Frontal cortex (tissue), 4 donors: Measurements from ENCODE around the gene TGIF1. TPM values are rescaled to one million over a fixed set of nuclear protein-coding genes. Genes with fewer than 3 reads are reported as not detected.
A peak's percentile ranks its signal among the peaks of the same experiment; 100 is the strongest.
"Not testable (repeated sequence)": the region's sequence is repeated elsewhere in the genome, so short reads cannot be mapped to it uniquely, and the experiment has no call there.

Experiments
- DNase-seq, 2 donors: peaks; one replicate each; pipeline ENCODE4 v3.0.0; 2012; ENCODE audit warnings: low spot score in 2 of 2
- FAIRE-seq: peaks from 2 replicates; lab custom pipeline; 2012; peaks lifted over from hg19 to GRCh38; lab: Jason Lieb, UNC
- total RNA-seq: library from RNA; depleted of rRNA; stranded (reverse); fragments of >200 nt; gene quantifications from one replicate; pipeline ENCODE4 v1.2.3, GENCODE V29; 2014
- donor health status: control.
- donor health status: control.
- donor health status: control.

The TGIF1 gene
- total RNA-seq, 1 donor from 2014 or later, result 15.5 TPM

DNA sequence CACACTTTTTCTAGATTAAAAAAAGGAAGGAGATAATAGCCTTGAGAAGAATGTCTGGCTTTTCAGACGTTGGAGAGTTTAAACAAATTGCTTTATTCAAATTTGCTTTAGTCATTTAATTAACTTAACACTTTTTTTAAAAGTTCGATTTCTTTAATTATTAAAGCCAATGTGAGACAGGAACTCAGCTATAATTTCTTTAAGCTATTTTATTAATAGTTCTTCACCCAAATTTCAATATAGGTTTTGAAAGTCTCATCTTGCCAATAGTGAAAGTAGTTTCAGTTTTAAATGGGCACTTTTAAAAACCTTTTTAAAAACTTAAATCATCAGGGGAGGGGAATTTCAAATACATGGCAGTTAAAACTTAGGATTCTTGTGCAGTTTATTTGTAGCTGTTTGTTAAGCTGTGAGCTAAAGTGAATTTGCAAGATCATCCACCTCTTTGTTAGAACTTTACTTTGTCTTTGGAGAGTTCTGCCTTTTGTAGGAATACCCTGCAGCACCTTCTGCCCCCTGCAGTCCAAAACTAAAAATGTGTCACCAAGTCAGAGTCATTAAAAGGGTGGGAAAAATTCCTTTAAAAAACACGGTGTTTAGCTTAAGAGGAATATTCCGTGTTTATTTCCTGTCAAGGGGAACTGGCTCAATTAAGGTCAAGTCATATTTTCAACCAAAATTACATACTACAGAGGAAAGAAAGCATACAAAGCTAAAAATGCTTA is 4.6 kb downstream of the TGIF1 start:
- no peak for FAIRE-seq

DNA sequence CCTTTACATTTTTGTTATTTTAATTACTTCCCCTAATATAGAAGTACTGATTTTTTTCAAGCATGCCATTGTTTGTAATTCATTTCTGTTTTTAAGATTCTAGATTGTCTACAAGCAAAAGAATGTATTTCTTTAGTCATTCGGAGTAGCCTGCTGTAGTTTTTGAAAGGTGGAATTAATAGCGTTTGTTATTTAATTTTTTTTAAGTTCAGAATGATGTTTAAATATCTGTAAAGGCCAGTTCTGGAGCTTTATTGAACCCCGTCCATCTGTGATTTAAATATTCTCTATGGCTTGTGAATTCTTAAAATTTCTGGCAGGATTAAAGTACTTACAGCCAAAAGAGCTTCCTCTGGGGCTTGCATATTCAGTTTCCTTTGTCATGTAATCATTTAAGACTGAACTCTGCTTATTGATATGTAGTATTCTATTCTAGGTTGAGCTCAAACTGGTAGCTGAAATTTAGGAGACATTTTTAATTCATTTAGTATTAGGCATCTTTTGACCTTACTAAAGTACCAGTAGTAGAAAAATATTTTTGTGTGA is 5.2 kb downstream of the TGIF1 start:
- FAIRE-seq (no peak), DNase-seq (no peak)

More for the DNA sequence above, 4.6 kb downstream of the TGIF1 start:
- peak; percentile 37 to 42 for DNase-seq

DNA sequence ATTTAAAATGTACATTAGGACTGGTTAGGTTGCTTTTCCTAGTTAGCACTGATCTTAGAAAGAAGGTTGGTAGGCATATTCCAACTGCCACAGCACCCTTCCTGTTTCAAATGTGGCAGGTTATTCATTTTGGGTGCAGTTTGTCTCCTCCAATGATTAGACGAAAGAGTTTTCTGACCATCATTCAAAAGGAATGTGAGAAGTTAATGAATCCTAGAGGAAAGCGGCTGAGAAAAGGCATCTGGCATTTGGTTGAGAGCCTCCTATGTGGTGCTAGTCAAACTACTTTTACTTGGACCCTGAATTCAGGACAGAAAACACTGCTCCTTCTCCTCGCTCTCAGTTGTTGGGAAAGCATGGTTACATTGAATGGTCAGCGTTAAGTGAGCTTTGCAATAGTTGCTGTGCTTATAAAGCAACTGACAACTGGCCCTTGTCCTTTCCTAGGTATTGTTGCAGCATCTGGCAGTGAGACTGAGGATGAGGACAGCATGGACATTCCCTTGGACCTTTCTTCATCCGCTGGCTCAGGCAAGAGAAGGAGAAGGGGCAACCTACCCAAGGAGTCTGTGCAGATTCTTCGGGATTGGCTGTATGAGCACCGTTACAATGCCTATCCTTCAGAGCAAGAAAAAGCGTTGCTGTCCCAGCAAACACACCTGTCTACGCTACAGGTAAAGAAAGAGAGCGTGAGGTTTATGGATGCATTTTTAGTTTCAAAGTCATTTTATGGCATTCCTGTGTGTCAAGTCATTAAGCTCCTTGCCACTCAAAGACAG is 6.1 kb downstream of the TGIF1 start:
- FAIRE-seq (no peak), DNase-seq (no peak)

DNA sequence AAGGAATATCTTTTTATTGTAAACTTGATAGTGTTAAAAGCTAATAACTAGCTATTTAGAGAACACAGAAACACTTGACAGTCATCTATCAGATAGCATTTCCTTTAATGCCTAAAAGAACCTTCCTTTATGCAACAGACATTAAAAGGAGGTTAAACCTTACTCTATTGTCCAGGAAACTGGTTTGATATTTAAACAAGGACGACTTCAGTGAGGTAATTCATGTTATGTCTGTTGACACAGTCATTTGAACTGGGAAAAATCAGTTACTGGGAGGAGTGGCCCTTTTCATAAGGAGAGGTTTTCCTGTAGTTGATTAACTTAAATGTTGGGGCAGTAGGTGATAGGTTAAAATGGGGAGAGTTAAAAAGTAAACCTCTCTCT is 6.7 kb downstream of the TGIF1 start:
- DNase-seq, result no peak
- no peak for FAIRE-seq

DNA sequence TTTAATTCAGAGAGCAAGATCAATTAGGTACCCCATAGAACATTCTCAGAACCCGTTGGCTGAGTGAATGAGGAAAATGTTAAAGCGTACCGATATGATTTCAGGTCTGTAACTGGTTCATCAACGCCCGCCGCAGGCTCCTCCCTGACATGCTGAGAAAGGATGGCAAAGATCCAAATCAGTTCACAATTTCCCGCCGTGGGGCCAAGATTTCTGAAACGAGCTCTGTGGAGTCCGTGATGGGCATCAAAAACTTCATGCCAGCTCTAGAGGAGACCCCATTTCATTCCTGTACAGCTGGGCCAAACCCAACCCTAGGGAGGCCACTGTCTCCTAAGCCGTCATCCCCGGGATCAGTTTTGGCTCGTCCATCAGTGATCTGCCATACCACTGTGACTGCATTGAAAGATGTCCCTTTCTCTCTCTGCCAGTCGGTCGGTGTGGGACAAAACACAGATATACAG is 7.3 kb downstream of the TGIF1 start:
- DNase-seq (no peak), FAIRE-seq (no peak)

DNA sequence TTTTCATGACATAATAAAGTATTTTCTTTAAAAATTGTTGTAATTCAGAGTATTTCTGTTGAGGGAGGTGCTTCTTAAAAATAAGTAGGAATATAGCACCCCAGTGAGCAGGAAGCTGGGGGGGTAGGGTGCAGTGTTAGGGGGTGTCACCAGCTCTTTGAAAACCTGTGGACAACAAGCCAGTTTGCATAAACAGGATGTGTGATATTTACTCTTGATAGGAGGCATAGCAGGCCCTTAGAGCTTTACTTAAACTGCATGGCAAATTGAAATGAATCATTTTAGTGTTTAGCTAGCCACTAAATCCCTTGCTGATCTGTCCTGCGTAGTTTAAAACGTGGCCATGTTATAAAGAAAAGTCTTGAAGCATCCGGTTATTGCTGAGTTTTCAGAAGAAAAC is 8.4 kb downstream of the TGIF1 start:
- DNase-seq, result no peak
- FAIRE-seq, result no peak

DNA sequence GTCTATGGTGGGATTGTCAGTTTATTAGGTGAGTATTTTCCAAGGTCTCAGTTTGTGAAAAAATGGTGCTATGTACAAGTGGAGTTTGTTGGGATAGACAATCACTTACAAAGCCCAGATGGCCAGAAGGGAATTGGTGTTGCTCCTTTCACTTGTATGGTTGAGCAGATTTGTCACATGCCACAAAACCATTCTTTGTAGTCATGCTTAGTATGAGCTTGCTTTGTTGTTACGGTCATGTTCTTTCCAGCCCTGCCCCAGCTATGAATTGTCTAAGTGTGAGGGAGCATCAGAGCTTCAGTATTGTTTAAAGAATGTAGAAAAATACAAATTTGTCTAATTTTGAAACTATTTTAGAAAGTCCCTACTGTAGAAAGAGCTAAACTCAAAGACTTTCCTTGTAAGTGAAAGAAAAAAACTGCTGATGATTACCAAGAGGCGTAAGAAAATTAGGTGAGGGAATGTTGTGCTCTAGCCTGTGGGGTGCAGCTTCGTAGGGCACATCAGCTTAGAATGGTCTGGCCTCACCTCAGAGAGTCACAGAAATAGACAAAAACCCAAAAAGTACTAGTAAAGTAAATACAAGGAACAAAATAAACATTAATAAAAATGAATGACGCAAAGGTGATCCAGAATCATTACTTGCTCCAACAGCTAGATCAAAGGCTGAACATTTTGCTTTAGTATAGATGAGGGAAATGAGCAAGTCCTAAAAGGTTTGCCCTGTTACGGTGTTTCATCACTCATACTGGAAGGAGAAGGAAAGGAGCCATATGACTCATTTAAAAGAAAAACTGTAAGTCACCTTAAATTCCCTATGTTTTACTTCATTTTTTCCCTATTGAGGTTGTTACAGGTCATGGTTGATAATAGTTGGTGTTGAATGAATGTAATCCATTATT is 9.2 kb downstream of the TGIF1 start:
- FAIRE-seq (peak; percentile 44), DNase-seq (no peak)

DNA sequence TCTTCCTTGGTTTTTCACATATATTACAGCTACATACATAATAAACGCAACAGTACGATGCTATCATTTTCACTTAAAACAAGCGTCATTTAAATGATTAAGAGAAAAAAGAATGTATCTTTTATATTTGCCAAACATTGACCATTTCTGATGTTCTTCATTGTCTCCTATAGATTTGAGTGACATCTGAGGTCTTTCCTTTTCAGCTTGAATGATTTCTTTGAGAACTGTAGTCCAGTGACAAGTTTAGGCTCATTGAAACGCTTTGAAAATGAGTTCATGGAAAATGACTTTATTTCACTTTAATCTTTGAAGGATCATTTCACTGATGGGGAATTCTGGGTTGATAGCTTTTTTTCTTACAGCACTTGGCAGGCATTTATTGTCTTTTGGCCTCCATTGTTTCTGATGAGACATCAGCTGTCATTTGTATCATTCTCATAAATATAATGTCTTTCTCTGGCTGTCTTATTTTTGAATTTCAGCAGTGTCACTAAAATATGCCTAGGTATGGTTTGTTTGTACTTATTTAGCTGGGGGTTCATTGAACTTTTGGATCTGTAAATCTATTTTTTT is 10.9 kb downstream of the TGIF1 start:
- no peak for FAIRE-seq
- DNase-seq, result no peak

DNA sequence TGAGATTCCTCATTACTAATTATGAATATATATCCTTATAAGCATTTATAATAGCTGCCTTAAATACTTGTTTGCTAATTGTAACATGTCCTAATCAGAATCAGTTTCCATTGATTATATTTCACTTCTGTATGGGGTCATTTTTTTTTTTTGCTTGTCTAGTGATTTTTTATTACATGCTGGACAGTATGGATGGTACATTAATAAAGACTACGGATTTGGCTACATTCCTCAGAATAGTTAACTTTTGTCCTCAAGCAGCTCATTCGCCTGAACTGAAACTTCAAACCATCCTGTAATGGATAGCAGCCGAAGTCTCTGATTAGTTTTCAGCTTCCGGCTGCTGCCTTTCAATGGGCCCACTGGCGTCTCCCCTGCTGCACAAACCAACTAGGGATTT is 11.7 kb downstream of the TGIF1 start:
- DNase-seq, result no peak

DNA sequence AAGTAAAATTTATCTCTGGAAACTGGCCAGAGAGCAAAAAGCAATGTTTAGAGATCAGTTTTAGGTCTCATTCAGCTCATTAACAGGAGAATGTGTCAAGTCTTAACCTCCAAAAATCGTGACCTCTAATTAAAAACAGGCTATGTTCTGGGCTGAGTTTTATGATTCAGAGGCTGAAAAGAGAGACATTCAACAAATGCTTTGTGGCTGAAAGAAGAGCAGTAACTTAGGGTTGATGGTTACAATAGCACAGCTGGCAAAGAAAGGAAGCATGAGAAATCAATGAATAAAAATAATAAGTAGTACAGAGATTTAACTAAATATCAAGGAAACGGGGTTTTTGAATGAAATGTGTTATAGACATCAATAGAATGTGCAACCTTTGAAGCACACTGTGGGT is 13.1 kb downstream of the TGIF1 start:
- FAIRE-seq, result no peak

More for the DNA sequence above, 11.7 kb downstream of the TGIF1 start:
- FAIRE-seq, result no peak

DNA sequence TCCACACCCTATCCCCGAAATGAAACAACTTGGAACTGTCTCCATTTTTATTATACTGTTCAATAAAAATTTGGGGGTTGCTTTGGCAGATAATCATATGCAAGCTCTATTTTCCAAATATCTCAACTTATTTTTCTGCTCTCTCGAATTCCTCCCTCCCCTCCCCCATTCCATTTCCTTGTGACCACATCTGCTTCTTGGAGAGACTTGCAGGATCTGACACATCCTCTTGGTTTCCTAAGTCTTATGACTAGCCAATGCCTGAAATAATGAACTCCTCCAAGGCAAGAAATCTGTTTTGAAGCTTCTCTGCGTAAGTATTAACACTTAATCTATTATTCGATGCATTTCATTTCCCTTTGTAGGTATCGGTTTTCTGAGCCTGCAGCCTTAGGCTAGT is 16.1 kb downstream of the TGIF1 start:
- no peak for FAIRE-seq
- no peak for DNase-seq

More for the DNA sequence above, 13.1 kb downstream of the TGIF1 start:
- no peak for DNase-seq

DNA sequence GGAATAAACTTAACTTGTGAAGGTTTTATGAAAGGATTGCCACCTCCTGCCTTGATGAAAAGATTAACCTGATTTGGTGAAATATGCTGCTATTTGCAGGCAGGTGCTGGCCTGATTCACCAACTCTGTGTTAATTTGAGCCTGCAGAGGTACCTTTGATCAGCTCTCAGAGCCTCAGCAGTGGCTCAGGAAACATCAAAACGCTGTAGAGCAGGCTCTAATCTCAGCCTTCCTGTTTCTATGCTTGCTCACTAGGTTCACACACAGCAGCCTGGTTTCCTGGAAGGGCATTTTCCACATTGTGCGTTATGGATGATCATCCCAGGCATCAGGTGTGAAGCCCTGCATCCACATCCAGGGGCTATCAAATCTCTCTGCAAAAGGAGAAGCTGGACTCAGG is 16.9 kb downstream of the TGIF1 start:
- no peak for FAIRE-seq
- DNase-seq, result no peak

DNA sequence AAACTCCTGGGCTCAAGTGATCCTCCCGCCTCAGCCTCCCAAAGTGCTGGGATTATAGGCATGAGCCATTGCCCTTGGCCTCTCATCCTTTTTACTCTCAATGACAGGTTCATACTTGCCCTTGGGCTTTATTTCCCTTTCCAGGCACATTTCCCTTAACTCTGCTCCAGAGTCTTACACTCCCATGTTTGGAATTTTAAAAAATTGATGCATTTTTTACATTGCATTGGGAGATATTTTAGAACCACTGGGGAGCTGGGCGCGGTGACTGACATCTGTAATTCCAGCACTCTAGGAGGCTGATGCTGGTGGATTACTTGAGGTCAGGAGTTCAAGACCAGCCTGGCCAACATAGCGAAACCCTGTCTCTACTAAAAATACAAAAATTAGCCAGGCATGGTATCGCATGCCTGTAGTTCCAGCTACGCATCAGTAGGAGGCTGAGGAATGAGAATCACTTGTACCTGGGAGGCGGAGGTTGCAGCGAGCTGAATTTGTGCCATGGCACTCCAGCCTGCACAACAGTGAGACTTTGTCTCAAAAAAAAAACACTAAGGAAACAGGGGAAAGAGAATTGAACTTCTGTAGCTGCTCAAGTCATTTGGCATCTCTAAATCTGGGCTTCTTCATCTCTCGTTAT is 18.2 kb downstream of the TGIF1 start:
- no peak for FAIRE-seq
- no peak for DNase-seq

DNA sequence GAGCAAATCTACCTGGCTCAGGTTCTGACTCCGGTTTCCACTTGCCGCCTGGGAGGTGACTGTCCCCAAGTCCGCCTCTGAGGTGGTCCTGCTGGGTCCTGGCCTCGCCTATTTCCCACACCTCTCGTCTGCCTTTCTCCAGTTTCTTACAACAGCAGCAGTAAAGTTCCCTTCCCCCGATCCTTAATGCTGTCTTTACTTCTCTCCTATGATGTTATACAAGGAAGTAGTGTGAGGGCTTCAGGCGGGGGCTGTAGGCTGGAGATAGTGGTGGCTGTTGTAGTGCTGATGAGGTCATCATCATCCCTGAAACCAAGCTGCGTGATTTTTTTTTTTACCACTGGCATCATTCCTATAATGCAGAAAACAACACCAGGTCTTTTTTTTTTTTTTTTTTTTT is 18.9 kb downstream of the TGIF1 start:
- FAIRE-seq (no peak), DNase-seq (no peak)

DNA sequence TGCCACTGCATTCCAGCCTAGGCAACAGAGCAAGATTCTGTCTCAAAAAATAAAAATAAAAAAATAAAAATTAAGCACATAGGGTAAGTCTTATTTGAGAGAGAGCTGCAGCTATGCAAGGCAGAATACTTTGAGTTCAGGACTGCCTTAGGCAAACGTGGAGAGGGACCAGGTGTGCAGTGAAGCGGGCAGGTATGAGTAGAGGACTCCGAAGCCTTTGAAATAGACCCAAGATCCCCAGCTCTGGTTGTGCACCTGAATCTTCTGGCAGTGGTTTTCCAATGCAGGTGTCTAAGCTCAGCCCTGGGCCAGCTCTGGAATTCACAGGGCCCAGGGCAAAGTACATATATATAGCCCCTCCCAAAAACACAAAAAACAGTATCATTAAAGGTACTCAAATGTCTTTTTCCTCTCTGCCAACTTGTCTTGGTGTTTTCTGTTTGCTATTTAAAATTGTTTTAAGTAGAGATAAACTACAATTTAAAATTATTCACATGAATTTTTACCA is 21.2 kb downstream of the TGIF1 start:
- FAIRE-seq (no peak), DNase-seq (no peak)

DNA sequence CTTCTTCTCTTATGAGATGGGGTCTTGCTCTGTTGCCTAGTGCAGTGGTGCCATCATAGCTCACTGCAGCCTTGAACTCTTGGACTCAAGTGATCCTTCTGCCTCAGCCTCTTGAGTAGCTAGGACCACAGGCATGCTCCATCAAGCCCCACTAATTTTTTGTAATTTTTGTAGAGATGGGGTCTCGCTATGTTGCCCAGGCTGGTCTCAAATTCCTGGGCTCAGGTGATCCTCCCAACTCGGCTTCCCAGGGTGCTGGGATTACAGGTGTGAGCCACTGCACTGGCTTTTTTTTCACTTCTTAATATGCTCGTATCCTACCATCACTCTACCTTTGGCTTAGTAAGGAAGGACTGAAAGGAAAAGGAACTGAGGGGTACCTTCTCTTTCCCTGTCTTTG is 22.1 kb downstream of the TGIF1 start:
- FAIRE-seq, DNase-seq: not testable (repeated sequence)

DNA sequence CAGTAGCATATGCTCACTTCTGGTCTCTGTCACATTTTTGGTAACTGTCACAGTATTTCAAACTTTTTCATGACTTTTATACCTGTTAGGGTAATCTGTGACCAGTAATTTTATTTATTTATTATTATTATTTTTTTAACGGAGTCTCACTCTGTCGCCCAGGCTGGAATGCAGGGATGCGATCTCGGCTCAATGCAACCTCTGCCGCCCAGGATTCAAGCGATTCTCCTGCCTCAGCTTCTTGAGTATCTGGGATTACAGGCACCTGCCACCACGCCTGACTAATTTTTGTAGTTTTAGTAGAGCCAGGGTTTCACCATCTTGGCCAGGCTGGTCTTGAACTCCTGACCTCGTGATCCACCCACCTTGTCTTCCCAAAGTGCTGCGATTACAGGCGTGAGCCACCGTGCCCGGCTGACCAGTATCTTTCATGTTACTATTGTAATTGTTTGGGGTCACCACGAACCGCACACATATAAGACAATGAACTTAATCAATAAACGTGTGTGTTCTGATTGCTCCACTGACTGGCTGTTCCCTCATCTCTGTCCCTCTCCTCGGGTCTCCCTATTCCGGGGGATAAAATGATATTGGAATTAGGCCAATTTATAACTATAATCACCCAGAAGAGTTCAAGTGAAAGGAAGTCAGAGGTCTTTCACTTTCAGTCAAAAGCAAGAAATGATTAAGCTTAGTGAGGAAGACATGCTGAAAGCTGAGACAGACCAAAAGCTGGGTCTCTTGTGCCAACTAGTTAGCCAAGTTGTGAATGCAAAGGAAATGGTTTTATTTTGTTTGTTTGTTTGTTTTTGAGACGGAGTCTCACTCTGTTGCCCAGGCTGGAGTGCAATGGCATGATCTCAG is 22.9 kb downstream of the TGIF1 start:
- FAIRE-seq (no peak), DNase-seq (no peak)
